Measurements from ENCODE around the gene SLC25A31.

Gene SLC25A31

DNA sequence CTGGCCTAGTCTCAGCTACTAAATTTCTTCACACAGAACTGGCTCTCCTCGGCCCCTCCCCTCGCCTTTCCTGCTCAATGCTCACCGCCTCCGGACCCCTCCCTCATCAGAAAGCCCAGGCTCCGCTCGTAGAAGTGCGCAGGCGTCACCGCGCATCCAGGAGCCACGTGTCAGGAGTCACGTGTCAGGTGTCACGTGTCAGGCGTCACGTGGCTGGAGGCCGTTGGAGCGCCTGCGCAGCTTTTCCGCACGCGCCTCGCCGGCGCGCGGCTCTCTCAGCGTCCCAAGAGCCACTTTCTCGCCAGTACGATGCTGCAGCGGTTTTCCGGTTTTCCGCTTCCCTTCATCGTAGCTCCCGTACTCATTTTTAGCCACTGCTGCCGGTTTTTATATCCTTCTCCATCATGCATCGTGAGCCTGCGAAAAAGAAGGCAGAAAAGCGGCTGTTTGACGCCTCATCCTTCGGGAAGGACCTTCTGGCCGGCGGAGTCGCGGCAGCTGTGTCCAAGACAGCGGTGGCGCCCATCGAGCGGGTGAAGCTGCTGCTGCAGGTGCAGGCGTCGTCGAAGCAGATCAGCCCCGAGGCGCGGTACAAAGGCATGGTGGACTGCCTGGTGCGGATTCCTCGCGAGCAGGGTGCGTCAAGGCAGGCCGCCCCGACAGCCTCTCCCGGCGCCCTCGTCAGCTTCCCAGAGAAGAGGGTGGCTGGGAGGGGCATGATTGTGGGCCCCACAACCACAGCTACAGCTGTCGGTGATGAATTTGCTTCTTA is at the start of gene SLC25A31:
SLC25A31 (plus strand) TSS at position 259 of the 772 bp plus-strand sequence; CDS start at position 405, 146 bp downstream.
- DNase-seq (ENCODE audit: low read depth in 2 of 2), result no peak

DNA sequence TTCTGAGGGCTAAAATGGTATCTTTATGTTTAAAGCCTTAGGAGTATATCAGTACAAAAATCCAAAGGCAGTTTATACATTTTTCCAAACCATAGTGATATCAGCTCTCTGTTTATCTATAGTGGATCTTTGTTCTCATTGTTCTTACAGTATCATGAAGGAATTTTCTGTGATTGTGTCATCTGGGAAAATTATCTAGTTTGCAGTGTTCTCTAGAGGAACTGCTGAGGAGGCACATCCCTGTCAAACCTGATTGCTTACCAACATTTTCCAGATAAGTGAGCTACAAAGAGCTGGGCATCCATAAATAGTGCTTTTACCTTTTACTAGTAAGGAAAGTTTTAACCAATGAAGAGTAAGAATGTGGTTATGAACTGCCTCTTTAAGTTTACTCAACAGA is 44.9 kb upstream of the SLC25A31 start:
- no peak for DNase-seq (ENCODE audit: low read depth in 2 of 2)

DNA sequence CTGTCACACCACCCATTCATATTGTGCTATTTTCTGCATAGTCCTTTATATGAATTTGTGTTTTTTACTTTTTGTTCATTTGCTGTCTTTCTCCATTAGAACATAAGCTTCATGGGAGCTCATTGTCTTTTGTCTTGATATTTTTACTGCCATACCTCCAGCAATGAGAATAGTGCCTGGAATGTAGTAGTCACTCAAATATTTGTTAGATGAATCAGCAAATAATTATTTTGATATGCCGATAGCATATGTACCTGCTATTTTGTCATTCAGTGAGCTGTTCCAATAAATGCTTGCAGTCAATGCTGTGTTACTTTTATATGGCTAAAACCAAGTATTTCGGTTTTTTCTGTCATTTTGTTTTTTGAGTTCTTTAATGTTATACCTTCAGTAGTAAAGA is 43.5 kb upstream of the SLC25A31 start:
- no peak for DNase-seq (ENCODE audit: low read depth in 2 of 2)

DNA sequence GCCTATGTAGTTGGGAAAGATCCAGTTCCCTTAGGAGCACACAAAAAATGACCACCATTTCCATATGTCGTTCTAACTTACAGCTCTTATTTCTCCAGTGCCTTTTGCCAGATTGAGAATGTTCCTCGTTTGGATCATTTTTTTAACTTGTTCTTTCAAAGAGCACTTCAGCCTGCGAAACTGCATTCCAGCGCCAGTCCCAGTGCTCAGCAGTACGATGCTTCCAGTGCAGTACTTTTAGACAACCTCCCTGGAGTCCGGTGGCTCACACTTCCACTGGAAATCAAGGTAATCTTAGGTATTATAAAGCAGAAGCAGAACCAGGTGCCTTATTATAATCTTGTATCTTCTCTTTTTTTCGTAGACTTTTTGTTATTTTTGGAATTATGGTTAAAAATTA is 42.6 kb upstream of the SLC25A31 start:
- no peak for DNase-seq (ENCODE audit: low read depth in 2 of 2)

DNA sequence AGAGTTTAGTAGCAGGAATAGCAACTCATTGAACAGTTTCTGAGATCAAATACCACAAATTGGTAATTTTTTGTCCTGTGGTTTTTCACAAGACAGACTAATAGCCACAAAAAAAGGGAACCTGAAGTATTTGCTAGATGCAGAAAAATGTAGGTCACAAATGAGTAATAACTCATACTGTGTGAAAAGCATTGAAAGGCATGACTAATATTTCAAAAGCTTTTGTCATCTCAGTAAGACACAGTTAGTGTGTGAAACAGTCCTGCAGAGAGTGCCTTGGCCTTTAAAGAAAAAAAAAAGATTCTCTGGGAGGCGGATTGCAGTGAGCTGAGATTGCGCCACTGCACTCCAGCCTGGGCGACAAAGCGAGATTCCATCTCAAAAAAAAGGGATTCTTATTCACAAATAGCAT is 31.4 kb upstream of the SLC25A31 start:
- peak; percentile 47 to 64 for DNase-seq (ENCODE audit: low read depth in 2 of 2)

DNA sequence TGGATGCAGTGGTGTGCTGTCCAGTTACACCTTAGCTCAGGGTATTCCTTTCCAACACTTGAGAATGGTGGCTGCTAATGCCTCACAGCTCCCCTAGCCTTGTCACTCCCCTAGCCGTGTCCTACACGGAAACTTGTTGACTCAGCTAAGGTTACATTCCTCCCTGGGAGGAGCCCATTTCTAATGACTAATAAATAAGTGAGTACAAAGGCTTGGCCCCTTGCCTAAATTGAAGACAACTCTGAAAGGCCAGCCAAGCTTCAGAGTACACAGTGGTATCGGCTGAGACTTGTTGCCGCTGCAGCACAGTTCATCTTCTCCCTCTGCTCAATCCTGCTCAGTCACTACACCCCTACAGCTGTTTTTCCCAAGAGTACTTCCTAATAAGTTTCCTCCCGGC is 21.2 kb upstream of the SLC25A31 start:
- DNase-seq (ENCODE audit: low read depth in 2 of 2), result peak; percentile 12 to 17

DNA sequence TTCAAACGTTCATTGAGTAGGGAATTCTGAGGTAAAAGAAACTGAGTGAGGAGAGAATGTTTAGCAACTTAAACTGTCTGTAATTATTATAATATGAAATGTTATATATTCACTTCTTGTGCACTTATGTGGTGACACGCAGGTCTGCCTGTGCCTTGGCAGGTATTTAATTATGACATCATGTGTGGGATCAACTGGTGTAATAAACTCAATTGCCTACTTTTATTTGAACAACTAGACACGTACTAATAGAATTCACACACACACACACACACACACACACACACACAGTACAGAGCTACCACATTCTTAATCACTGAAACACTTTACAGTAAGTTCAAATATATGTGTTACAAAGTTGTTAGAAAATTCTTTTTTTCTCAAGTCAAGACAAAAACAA is 20.7 kb upstream of the SLC25A31 start:
- no peak for DNase-seq (ENCODE audit: low read depth in 2 of 2)

DNA sequence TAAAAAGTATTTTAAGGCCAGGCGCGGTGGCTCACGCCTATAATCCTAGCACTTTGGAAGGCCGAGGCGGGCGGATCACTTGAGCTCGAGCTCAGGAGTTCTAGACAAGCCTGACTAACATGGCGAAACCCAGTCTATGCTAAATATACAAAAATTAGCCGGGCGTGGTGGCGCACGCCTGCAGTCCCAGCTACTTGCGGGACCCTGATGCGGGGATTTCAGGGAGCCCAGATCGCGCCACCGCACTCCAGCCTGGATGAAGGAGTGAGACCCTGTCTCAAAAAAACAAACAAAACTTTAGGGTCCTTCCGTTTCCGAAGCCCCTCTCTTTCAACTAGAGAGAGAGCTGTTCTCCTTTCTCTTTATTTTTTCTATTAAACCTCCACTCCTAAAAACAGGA is 1.2 kb downstream of the SLC25A31 start:
- DNase-seq (ENCODE audit: low read depth in 2 of 2), result no peak

DNA sequence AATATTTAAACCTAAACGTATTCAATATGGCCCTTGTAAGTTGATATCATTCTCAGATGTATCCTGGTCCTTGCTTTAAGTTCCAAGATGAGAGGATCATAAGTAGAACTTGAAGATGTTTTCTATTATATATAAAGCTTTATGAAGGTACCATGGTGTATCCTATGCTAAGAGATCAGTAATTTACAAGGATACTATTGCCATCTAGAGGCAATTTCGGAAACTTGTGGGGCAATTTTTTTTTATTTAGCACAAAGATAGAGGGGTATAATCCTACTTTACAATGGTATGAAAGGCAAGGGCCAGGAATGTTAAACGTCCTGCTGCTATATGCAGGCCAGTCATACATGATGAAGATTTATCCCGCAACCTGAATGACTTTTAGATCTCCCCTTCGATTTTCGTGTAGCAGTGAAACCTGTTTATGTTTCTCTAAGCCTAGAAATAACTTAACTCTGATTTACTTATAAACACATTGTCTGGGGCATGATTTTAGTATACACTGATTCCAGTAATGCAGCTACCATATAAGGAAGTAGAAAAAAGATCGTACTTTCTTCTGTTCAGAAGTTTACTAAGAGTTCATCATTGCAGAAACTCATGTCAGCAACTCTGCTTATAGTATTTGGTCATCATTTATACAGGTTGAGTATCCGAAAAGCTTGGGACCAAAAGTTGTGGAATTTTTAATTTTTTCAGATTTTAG is 2.6 kb downstream of the SLC25A31 start:
- DNase-seq (ENCODE audit: low read depth in 2 of 2), result peak; percentile 8 to 17

DNA sequence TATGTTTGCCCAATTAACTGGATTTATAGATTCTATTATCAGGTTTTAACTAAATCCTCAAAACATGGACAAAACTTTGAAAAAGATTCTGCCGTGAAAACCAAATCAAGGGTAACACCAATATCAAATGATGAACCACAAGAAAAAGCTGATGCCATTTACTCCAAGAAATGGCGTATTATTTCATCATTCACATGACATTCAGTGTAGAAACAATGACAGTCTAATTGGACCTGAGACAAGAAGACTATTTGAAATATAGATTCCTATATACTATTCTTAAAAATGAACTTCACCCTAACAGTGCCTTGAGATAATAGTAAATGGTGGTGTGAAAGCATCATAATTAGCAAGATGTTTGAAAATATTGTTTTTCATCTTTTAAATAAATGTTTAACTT is 4.8 kb downstream of the SLC25A31 start:
- DNase-seq (ENCODE audit: low read depth in 2 of 2), result no peak

DNA sequence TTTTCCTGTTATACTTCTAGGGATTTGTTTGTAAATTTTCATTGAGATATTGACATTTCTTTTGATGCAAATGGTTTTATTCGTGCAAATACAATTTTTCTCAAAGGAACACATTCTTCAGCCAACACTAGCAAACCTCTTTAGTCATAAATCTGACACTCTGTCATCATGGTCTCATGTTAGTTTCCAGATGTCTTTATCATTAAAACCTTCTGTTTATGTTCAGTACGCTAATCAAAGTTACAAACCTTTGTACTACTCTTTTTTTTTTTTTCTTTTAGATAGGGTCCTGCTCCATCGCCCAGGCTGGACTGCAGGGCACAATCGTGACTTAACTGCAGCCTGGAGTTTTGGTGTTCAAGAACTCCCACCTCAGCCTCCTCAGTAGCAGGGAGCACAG is 7.1 kb downstream of the SLC25A31 start:
- peak in 1 of 2 experiments; percentile 11 for DNase-seq (ENCODE audit: low read depth in 2 of 2)

DNA sequence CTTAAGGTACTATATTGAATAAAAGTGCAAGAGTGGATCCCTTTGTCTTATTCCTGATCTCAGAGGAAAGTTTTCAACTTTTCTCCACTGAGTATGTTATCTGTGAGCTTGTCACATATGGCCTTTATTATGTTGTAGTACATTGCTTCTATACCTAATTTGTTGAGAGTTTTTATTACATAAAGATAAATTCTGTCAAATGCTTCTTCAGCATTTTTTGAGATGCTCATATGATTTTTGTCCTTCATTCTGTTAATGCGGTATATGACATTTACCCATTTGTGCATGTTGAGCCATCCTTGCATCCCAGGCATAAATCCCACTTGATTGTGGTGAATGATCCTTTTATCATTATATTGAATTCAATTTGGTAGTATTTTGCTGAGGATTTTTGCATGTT is 11.0 kb downstream of the SLC25A31 start:
- DNase-seq (ENCODE audit: low read depth in 2 of 2), result no peak

DNA sequence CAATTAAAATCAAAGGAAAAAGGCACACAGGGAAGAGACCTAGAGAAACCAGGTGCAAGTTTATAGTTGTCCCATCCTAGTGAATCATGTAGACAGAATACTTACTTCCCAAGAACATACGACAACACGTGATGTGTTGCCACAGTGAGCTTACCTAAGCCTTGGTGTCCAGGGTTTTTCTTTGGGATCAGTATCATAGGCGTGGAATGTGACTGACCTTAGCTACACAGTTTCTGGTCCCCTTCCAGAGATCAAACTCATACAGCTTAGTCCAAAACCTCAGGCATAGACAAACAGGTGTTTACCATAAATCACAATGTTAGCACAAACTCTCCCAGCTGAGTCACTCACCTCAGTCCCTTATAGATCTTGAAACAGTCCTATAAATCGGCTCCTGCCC is 17.7 kb downstream of the SLC25A31 start:
- DNase-seq (ENCODE audit: low read depth in 2 of 2), result no peak

DNA sequence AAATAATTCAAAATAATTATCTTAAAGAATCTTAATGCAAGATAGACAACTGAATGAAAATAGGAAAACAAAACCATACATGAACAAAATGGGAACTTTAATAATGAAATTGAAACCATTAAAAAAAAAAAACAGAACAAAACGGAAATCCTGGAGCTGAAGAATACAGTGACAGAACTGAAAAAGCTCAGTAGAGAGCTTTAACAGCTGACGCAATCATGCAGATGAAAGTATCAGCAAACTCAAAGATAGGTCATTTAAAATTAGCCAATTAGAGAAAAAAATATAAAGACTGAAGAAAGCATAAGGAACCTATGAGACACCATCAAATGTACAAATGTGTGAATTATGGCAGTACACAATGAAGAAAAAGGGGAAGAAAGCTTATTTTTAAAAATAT is 18.8 kb downstream of the SLC25A31 start:
- no peak for DNase-seq (ENCODE audit: low read depth in 2 of 2)

DNA sequence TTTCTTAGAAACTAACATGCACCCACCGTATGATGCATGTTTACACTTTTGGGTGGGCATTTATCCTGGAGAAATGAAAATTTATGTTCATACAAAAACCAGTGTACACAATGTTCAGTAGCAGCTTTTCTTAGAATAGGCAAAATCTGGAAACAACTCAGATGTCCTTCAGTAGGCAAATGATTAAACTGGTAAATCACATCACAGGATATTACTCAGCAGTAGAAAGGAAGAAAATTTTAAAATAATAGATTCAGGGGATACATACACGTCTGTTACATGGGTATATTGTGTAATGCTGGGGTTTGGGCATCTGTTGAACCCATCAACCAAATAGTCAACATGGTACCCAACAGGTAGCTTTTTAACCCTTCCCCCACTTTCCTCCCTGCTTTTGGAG is 26.7 kb downstream of the SLC25A31 start:
- no peak for DNase-seq (ENCODE audit: low read depth in 2 of 2)

DNA sequence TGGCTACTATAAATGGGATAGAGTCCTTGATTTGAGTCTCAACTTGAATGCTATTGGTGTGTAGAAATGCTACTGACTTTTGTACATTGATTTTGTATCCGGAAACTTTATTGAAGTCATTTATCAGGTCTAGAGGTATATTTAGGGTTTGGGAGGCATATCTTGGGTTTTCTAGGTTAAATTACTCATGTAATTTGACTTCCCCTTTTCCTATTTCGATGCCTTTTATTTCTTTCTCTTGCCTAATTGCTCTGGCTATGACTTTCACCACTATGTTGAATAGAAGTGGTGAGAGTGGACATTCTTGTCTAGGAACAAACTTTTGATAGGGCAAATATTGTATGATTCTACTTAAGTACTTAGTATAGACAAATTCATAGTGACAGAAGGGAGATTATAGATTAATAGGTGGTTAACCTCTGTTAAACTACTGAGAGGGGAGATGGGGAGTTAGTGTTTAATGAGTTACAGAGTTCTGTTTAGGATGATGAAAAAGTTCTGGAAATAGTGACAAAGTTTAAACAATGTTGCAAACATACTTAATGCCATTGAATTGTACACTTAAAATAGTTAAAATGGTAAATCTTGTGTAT is 29.1 kb downstream of the SLC25A31 start:
- no peak for DNase-seq (ENCODE audit: low read depth in 2 of 2)

DNA sequence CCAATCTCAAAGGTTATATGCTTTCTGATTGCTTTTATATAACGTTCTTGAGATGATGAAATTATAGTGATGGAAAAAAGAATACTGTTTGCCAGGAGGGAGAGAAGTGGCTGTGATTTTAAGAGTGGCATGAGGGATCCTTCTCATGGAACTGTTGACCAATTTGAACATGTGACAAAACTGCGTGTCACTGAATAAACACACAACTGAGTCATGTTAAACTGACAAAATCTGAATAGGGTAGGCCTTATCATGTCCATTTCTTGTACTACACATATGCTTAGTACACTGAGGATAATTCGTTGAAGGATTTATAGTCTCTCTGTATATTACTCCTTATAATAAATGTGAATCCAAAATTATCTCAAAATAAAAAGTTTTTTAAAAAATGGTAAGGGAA is 29.7 kb downstream of the SLC25A31 start:
- no peak for DNase-seq (ENCODE audit: low read depth in 2 of 2)

DNA sequence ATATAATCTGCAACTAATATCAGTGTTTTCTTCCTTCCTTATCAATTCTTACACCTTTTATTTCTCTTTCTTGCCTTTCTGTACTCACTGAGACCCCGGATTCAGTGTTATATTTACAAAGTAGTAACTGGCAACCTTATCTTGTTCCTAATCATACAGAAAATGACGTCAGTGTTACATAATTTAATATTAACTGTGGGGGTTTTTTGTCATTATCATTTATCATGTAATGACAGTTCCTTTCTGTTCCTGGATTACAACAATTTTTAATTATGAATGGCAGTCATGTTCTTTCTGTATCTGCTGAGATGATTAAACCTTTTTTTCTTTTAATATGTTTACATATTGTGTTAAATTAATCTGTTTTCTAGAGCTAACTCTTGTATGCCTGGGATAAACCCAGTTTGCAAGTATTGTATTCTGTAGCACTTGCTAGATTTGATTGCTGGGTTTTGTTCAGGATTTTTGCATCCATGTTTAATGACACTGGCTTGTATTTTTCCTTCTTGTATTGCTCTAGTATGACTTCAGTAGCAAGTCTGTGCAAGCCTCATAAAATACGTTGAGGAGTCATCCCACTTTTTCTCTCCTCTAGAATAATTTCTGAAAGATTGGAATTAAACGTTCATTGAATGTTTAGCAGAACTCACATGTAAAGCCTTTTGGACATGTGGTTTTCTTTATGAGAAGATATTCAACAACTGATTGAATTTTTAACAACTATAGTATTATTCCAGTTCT is 41.5 kb downstream of the SLC25A31 start:
- DNase-seq (ENCODE audit: low read depth in 2 of 2), result no peak

DNA sequence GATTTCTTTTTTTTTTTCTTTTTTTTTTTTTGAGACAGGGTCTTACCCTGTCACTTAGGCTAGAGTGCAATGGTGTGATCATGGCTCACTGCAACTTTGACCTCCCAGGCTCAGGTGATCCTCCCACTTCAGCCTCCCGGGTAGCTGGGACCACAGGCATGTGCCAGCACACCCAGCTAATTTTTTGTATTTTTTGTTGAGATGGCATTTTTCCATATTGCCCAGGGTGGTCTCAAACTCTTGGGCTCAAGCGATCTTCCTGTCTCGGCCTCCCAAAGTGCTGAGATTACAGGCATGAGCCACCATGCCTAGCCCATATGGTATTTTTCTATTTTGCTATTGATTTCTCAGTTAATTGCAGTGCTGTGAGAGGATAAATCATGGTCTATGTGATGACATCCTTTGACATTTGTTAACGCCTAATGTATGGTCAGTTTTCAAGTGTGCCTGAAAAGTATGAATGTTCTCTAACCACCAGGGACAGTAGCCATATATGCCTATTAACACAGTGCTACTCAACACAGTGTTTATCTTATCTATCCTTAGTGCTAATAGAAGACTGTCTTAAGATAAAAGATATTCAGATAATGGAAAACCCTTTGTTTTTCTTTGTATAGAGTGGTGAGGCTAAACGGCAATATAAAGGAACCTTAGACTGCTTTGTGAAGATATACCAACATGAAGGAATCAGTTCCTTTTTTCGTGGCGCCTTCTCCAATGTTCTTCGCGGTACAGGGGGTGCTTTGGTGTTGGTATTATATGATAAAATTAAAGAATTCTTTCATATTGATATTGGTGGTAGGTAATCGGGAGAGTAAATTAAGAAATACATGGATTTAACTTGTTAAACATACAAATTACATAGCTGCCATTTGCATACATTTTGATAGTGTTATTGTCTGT is 42.8 kb downstream of the SLC25A31 start:
- no peak for DNase-seq (ENCODE audit: low read depth in 2 of 2)

DNA sequence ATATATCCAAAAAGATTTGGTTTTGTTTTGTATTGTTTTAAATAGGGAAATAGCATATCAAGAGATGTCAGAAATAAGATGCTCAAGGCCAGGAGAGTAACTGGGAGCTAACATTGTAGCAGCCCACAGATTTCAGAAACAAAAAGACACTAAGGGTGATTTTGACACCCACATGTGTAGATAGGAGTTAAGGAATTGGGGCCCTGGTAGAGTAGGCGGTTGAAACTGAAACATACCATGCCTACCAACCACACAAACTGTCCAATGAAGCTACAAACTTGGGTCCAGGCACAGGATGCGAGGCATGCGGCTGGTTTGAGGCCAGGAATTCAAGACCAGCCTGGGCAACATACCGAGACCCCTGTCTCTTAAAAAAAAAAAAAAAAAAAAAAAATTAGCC is 45.6 kb downstream of the SLC25A31 start:
- DNase-seq (ENCODE audit: low read depth in 2 of 2), result no peak

DNA sequence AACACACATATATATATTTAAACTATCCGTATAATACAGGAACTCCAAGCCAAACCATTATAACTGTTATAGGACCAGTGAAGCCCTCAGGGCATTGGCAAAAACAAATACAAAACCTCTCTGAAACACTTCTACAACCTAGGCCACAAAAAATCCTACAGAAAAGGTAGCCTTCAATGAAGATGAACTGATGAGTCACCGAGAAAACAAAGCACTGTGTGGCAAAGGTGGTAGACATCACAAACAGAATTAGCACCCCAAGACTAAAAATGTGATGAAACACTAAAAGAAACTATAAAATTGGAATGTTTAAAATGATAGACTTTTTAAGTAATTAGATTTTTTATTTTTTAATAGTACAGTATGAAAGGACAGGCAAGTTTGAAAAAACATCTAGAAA is 46.4 kb downstream of the SLC25A31 start:
- DNase-seq (ENCODE audit: low read depth in 2 of 2), result no peak
